ENCODE measurements around the gene FHL2. TPM values are rescaled to one million over a fixed set of nuclear protein-coding genes. Genes with fewer than 3 reads are reported as not detected.

The FHL2 gene, protein sequence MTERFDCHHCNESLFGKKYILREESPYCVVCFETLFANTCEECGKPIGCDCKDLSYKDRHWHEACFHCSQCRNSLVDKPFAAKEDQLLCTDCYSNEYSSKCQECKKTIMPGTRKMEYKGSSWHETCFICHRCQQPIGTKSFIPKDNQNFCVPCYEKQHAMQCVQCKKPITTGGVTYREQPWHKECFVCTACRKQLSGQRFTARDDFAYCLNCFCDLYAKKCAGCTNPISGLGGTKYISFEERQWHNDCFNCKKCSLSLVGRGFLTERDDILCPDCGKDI
- 92.4 and 267 TPM in 2 replicates for total RNA-seq (ENCODE audit: low replicate concordance)

DNA sequence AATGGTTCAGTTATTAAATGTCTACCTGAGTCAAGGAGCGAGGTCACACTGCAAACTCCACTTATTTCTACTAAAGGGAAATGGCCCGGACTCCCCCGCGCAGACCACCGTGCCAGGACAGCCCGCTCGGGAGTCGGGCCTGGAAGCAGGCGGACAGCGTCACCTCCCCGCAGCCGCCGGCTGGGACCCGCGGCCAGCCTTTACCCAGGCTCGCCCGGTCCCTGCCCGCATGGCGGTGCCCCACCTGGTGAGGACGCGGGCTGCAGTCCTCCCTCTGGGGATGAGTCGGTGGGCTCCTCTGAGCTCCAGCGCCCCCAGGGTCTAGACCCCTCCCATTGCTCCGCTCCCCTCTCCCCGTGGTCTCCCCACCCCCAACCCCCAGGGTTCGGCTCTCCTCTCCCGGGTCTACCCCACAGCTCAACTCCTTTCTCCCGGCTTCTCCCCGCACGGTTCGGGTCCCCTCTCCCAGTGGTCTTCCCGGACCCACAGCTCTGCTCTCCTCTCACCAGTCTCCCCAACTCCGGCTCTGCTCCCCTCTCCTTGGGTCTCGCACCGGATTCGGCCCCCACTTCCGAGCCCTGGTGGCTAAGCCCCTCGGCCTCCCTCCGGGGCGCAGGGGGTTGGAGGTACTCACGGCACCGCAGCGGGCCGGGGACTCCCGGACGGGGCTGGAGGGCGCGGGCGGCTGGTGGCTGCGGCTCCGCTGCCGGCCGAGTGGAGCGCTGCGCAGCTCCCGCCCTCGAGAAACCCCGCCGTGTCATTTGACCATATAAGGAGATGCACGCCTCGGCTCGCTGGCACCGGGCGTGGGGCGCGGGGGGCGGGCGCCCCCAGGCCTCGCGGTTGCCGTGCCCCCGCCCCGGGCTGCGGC is at the start of gene FHL2:
Gene FHL2 (minus strand): TSS at position 716 of the 871 bp plus-strand sequence. CDS start 12,535 bp downstream, outside the sequence.
- peak; percentile 82 for DNase-seq (ENCODE audit: low read depth)

DNA sequence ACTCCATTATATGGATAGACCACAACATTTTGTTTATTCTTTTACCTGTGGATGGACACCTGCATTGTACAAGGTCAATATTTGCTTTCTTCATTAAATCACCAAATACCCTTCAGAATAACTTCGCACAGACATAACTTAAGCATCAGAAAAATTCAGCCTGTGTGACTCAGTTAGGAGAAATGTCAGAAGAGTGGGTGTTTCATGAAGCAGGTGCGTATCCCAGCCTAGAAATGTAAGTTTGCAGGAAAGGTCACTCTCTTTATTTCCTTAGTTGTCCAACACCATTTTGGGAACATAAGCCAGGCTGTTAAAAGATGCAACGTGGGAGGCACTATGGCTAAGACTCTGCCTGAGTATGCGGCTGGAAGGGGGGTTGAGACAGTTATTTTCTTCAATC is 48.6 kb upstream of the FHL2 start:
- TF ChIP-seq, protein P1, sequence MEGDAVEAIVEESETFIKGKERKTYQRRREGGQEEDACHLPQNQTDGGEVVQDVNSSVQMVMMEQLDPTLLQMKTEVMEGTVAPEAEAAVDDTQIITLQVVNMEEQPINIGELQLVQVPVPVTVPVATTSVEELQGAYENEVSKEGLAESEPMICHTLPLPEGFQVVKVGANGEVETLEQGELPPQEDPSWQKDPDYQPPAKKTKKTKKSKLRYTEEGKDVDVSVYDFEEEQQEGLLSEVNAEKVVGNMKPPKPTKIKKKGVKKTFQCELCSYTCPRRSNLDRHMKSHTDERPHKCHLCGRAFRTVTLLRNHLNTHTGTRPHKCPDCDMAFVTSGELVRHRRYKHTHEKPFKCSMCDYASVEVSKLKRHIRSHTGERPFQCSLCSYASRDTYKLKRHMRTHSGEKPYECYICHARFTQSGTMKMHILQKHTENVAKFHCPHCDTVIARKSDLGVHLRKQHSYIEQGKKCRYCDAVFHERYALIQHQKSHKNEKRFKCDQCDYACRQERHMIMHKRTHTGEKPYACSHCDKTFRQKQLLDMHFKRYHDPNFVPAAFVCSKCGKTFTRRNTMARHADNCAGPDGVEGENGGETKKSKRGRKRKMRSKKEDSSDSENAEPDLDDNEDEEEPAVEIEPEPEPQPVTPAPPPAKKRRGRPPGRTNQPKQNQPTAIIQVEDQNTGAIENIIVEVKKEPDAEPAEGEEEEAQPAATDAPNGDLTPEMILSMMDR (IDR thresholded peaks at IDR 0.05; ENCODE audit: insufficient read depth, low read length): no peak
- DNase-seq (ENCODE audit: low read depth): no peak
- no peak overlapping the region for H3K4me3 ChIP-seq (ENCODE audit: low read depth, low read length)

More for the DNA sequence above, at the start of gene FHL2:
- TF ChIP-seq, protein P1 (IDR thresholded peaks at IDR 0.05; ENCODE audit: insufficient read depth, low read length): peak; percentile 31
- H3K4me3 ChIP-seq (ENCODE audit: low read depth, low read length): peak within 1 kb of the TSS; percentile 99

DNA sequence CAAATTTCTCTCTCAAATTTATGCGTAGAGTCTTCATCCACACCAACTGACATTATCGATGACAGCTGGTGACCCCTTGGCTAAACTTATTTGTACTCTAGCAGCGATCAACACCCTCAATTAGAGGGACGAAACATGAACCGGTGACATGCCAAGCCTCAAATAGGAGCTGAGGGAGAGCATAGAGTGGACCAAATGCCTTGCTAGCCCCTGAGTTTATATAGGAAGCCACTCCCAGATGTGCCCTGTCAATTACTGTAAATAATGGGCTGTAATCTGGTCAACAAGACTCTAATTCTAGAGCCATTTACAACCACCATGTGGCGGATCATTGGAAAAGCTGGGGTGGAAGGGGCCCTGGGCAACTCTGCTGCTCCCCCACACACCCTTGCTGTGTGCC is 47.6 kb upstream of the FHL2 start:
- no peak overlapping the region for H3K4me3 ChIP-seq (ENCODE audit: low read depth, low read length)
- DNase-seq (ENCODE audit: low read depth): no peak
- TF ChIP-seq, protein P1 (IDR thresholded peaks at IDR 0.05; ENCODE audit: insufficient read depth, low read length): no peak

DNA sequence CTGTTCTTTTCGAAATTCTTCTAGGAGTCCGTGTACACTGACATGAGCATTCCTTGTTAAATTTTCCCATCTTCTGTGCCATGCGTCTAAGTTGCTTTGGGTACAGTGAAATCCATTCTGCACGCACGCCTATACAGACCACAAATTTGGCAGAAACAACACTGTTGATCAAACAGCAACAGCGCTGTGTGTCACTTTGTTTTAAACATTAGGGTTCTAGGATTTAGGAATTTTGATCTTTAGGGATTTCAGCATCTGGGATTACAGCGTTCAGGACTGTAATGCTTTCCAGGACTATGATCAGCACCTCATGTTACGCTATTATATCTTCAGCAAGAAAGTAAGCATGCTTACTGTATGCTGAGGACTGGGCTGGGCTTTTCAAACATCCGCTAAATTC is 47.1 kb upstream of the FHL2 start:
- TF ChIP-seq, protein P1 (IDR thresholded peaks at IDR 0.05; ENCODE audit: insufficient read depth, low read length): no peak
- H3K4me3 ChIP-seq (ENCODE audit: low read depth, low read length): no peak overlapping the region
- no peak for DNase-seq (ENCODE audit: low read depth)

DNA sequence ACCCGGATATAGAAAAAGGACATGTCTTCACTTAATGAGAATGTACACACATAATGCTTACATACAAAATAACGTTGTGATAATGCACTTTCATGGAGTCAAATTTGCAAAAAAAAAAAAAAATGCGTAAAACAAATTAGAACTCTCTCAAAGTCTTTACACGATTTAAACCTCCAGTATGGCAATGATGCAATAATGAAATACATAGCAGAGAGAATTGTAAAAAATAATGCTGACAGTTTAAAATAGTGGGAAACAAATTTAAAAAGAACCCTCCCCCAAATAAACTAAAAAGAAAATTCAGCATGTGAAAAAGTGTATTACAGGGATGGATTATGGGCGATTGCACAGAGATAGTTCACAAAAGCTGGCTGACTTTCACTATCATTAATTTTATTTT is 46.6 kb upstream of the FHL2 start:
- no peak overlapping the region for H3K4me3 ChIP-seq (ENCODE audit: low read depth, low read length)
- TF ChIP-seq, protein P1 (IDR thresholded peaks at IDR 0.05; ENCODE audit: insufficient read depth, low read length): no peak
- no peak for DNase-seq (ENCODE audit: low read depth)

DNA sequence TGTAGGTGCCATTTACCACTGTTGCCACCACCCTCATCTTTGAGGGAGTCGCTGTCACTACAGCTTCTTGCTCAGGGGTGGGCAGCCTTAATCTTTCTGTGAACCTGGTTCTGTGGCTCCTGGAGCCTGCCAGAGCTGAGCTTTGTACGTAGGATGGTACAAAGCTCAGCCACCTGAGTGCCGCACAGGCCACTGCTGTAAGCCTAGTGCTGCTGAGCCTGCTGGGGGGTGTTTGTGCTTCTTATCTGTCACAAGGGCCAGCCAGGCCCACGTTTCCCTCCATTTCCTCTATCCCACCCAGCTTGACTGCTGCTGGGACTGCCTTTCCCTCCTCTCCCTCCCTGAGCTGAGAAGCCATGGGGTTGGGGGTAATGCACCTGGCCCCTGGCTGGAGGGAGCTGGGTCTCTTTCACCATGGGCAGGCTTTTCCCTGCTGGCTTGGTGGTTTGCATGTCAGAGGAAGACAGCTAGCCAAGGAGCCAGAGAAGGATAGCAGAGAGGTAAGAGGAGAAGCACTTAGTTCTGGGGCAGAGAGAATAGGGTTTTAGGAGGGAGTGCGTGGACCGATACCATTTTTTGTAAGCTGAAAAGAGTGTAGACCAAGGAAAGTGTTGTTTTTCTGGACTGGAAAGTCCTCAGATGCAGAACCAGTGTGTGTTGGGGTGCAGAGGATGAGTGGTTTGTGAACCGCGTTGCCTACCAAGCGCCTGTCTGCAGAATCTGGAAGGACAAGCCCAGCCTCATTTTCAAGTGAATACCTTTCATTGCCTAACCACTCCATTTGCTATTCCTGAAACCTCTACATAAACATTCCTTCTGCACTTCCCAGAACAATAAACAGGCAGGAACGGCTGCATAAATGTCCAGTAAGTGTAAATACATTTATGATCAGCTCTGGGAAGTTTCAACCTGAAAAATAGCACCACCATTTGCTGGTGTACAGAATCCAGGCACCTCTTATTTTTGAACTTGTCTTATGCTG is 45.1 kb upstream of the FHL2 start:
- TF ChIP-seq, protein P1 (IDR thresholded peaks at IDR 0.05; ENCODE audit: insufficient read depth, low read length): no peak
- no peak overlapping the region for H3K4me3 ChIP-seq (ENCODE audit: low read depth, low read length)
- DNase-seq (ENCODE audit: low read depth): no peak

All from fibroblast of the aortic adventitia (primary cell).